Endothelial cell (in vitro differentiated cells): ENCODE measurements around the gene CEP55. TPM values are rescaled to one million over a fixed set of nuclear protein-coding genes. Genes with fewer than 3 reads are reported as not detected.
A peak's percentile ranks its signal among the peaks of the same experiment; 100 is the strongest.

Source experiments
- DNase-seq: peaks from one replicate; pipeline ENCODE4 v3.0.0; 2021; ENCODE audit warnings: low spot score
- H3K27ac Mint-ChIP-seq: one replicate; pipeline ENCODE4 v1.8.0; 2021; ENCODE audit warnings: mixed read lengths, inconsistent platforms; ENCODE audit not compliant: unreplicated experiment
- H3K27me3 Mint-ChIP-seq: one replicate; pipeline ENCODE4 v1.8.0; 2021; ENCODE audit warnings: mild to moderate bottlenecking, moderate library complexity, mixed read lengths, inconsistent platforms; ENCODE audit not compliant: unreplicated experiment
- H3K36me3 Mint-ChIP-seq: one replicate; pipeline ENCODE4 v1.8.0; 2021; ENCODE audit warnings: mild to moderate bottlenecking, low read depth, mixed read lengths, inconsistent platforms; ENCODE audit not compliant: unreplicated experiment
- H3K4me1 Mint-ChIP-seq: one replicate; pipeline ENCODE4 v1.8.0; 2021; ENCODE audit warnings: mild to moderate bottlenecking, mixed read lengths, inconsistent platforms; ENCODE audit not compliant: unreplicated experiment
- H3K4me3 Mint-ChIP-seq: one replicate; pipeline ENCODE4 v1.8.0; 2021; ENCODE audit warnings: mild to moderate bottlenecking, mixed read lengths, inconsistent platforms; ENCODE audit not compliant: unreplicated experiment
- H3K9me3 Mint-ChIP-seq: one replicate; pipeline ENCODE4 v1.8.0; 2021; ENCODE audit warnings: mixed read lengths, inconsistent platforms; ENCODE audit not compliant: unreplicated experiment
- total RNA-seq: library from RNA; stranded (reverse); fragmentation: NEBNext Ultra II Directional; extraction: Animal tissue kit (Norgen Biotek cat#: 25700); gene quantifications from one replicate; pipeline ENCODE4 v1.2.1, GENCODE V29; 2021; ENCODE audit not compliant: unreplicated experiment
- TF ChIP-seq, protein P1 (sequence below): fragments of 200-600 bp; sonication (generic); IDR thresholded peaks from one replicate; pipeline ENCODE4 v1.5.0; 2021; ENCODE audit warnings: antibody characterized with exemption; ENCODE audit not compliant: unreplicated experiment

Gene CEP55
- total RNA-seq, 1 donor from 2014 or later = 3.5 TPM

DNA sequence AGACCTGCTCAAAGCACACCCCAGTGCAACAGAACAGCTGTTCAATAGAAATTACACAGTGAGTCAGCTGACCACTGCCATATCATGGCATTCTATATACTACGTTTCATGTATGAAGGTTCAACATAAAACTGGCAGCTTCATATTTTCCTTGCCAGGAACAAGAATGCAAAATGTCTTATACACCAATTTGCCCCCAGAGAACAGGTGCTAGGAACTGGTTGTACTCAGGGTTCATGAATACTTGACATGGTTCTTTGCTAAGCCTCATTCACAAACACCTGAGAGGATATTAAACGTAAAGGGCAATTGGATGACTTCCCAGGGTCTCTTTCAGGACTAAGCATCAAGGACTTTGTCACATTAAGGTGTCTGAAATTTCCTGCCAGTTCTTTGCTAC lies 21.2 kb upstream of the CEP55 start:
- Mint-ChIP-seq H3K36me3 (no peaks in the 10 kb centered on the region), H3K27ac (no peak overlapping the region), H3K4me1 (peaks cover 2% of the 10 kb centered on the region), H3K27me3 (peaks cover 2% of the 10 kb centered on the region), H3K9me3 (no peaks in the 10 kb centered on the region), H3K4me3 (no peak overlapping the region)
- no peak for DNase-seq
- TF ChIP-seq, protein P1, sequence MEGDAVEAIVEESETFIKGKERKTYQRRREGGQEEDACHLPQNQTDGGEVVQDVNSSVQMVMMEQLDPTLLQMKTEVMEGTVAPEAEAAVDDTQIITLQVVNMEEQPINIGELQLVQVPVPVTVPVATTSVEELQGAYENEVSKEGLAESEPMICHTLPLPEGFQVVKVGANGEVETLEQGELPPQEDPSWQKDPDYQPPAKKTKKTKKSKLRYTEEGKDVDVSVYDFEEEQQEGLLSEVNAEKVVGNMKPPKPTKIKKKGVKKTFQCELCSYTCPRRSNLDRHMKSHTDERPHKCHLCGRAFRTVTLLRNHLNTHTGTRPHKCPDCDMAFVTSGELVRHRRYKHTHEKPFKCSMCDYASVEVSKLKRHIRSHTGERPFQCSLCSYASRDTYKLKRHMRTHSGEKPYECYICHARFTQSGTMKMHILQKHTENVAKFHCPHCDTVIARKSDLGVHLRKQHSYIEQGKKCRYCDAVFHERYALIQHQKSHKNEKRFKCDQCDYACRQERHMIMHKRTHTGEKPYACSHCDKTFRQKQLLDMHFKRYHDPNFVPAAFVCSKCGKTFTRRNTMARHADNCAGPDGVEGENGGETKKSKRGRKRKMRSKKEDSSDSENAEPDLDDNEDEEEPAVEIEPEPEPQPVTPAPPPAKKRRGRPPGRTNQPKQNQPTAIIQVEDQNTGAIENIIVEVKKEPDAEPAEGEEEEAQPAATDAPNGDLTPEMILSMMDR = no peak

DNA sequence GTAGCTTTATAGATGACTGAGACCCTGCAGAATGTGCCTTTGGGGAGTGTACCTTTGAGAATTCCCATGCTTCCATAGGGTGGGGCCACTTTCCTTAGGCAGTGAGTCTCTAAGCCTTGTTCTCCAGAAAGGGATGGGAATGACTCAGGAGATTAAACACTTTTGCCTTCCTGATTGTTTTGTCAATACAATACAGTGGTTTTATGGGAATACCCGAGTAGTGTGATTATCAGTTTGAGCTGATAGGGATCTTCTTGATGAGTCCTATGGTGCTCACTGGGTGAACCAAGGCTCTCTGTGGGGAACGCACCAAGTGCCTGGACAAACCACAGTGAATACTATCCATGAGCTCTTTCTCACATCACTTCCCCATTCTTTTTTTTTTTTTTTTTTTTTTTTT lies 20.5 kb upstream of the CEP55 start:
- TF ChIP-seq, protein P1 = no peak
- no peak overlapping the region for H3K27ac Mint-ChIP-seq
- H3K36me3 Mint-ChIP-seq = no peaks in the 10 kb centered on the region
- H3K4me3 Mint-ChIP-seq = no peak overlapping the region
- no peak for DNase-seq
- H3K27me3 Mint-ChIP-seq = no peaks in the 10 kb centered on the region
- H3K9me3 Mint-ChIP-seq = no peaks in the 10 kb centered on the region
- peaks cover 2% of the 10 kb centered on the region for H3K4me1 Mint-ChIP-seq

DNA sequence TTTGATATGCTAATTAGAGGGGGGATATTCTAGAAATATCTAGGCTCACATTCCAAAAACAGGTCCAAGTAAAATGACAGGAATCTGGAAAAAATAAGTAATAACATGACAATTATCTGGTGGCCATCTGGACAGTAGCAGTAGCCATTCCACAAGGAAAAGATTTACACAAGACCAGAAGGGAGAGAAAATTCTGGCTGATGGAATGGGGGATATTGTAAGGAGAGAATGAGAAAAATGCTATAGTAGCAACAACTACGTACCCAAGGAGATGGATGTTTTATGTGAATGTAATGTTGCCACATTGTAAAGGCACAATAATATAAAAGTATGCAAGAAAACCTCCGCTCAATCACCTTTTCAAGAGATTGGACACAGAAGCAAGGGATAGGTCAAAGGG lies 19.7 kb upstream of the CEP55 start:
- Mint-ChIP-seq H3K27me3 (no peaks in the 10 kb centered on the region), H3K4me1 (peaks cover 6% of the 10 kb centered on the region), H3K4me3 (no peak overlapping the region), H3K9me3 (no peaks in the 10 kb centered on the region), H3K27ac (no peak overlapping the region), H3K36me3 (no peaks in the 10 kb centered on the region)
- DNase-seq = no peak
- TF ChIP-seq, protein P1 = no peak

DNA sequence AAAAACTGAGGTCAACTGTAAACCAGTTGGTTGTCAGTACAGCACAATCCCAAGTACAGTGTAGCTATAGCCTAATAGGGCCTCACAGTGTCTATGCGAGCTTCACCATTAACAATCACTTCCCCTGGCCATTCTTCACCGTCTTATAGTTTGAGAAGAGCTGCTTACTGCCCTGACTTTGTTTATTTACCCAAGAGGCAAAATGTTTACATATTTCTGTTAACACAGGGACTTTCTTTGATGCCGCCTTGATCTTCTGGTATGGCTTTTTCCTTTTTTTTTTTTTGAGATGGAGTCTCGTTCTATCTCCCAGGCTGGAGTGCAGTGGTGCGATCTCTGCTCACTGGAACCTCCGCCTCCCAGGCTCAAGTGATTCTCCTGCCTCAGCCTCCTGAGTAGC lies 17.5 kb upstream of the CEP55 start:
- TF ChIP-seq, protein P1 = no peak
- Mint-ChIP-seq H3K27ac (no peak overlapping the region), H3K4me1 (peaks cover 11% of the 10 kb centered on the region), H3K4me3 (no peak overlapping the region), H3K36me3 (no peaks in the 10 kb centered on the region), H3K9me3 (no peaks in the 10 kb centered on the region), H3K27me3 (no peaks in the 10 kb centered on the region)
- no peak for DNase-seq

DNA sequence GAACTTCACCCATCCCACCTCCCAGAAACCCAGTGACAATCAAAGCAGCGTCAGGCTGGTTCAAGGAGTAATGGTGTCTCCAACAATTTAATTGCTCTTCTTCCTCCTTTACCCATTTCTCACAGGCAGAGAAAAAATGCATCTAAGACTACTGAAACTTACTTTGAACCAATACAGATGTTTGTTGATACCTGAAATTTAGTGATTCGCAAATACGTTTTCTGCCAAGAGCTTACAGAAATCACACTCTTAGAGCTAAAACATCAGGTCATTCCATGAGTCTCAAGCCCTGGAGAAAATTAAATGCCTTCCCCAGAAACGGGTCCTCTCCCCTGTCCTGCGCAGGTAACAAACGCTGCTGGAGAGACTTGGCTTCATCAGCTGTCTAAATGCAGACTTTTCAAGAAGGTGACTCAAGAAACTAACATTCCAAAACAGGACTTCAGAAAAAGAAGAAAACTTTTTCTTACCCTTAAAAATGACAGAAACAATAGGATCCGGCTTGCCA lies 14.7 kb upstream of the CEP55 start:
- H3K9me3 Mint-ChIP-seq = no peaks in the 10 kb centered on the region
- peaks cover 11% of the 10 kb centered on the region for H3K4me1 Mint-ChIP-seq
- peak overlapping the region; percentile 64 for H3K27ac Mint-ChIP-seq
- TF ChIP-seq, protein P1 = no peak
- DNase-seq = no peak
- H3K36me3 Mint-ChIP-seq = no peaks in the 10 kb centered on the region
- H3K4me3 Mint-ChIP-seq = peak overlapping the region; percentile 92
- H3K27me3 Mint-ChIP-seq = no peaks in the 10 kb centered on the region
